ENCODE results near the gene PDE5A.

- TF ChIP-seq CTCF (IDR thresholded peaks at IDR 0.05) (no peak), POLR2A (IDR thresholded peaks at IDR 0.05) (no peak)
Observed at GRCh38 chr4:119643306-119644042, 14.9 kb upstream of the PDE5A start.

All from tibial nerve (tissue), 3 donors.